ENCODE results near the gene SMC3.
A peak's percentile ranks its signal among the peaks of the same experiment; 100 is the strongest.

- no peak for TF ChIP-seq SP2 (CRISPR knock-in tag; IDR thresholded peaks at IDR 0.05)
- TF ChIP-seq AGO1 (IDR thresholded peaks at IDR 0.05; ENCODE audit: low read depth, low read length, poor library complexity, severe bottlenecking), result no peak
- no peak for TF ChIP-seq AHR (CRISPR knock-in tag; IDR thresholded peaks at IDR 0.05)
- no peak for TF ChIP-seq CEBPB (IDR thresholded peaks at IDR 0.05; ENCODE audit: borderline replicate concordance, low read depth, low read length)
- TF ChIP-seq SMC3 (IDR thresholded peaks at IDR 0.05; ENCODE audit: low read length), result peak; percentile 80
- no peak for TF ChIP-seq REL (CRISPR knock-in tag; conservative IDR thresholded peaks at IDR 0.05)
- TF ChIP-seq, protein P1, sequence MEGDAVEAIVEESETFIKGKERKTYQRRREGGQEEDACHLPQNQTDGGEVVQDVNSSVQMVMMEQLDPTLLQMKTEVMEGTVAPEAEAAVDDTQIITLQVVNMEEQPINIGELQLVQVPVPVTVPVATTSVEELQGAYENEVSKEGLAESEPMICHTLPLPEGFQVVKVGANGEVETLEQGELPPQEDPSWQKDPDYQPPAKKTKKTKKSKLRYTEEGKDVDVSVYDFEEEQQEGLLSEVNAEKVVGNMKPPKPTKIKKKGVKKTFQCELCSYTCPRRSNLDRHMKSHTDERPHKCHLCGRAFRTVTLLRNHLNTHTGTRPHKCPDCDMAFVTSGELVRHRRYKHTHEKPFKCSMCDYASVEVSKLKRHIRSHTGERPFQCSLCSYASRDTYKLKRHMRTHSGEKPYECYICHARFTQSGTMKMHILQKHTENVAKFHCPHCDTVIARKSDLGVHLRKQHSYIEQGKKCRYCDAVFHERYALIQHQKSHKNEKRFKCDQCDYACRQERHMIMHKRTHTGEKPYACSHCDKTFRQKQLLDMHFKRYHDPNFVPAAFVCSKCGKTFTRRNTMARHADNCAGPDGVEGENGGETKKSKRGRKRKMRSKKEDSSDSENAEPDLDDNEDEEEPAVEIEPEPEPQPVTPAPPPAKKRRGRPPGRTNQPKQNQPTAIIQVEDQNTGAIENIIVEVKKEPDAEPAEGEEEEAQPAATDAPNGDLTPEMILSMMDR (CRISPR knock-in tag; IDR thresholded peaks at IDR 0.05), result peak; percentile 80
- no peak for TF ChIP-seq ZNF292 (CRISPR knock-in tag; IDR thresholded peaks at IDR 0.05; ENCODE audit: borderline replicate concordance, low read depth)
- TF ChIP-seq ZNF747 (CRISPR knock-in tag; IDR thresholded peaks at IDR 0.05; ENCODE audit: borderline replicate concordance), result no peak
- TF ChIP-seq TAF1 (CRISPR knock-in tag; IDR thresholded peaks at IDR 0.05), result no peak
- TF ChIP-seq PAF1 (CRISPR knock-in tag; IDR thresholded peaks at IDR 0.05), result no peak
- TF ChIP-seq, protein P2, sequence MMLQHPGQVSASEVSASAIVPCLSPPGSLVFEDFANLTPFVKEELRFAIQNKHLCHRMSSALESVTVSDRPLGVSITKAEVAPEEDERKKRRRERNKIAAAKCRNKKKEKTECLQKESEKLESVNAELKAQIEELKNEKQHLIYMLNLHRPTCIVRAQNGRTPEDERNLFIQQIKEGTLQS (CRISPR knock-in tag; IDR thresholded peaks at IDR 0.05), result no peak
- TF ChIP-seq NFE2 (CRISPR knock-in tag; IDR thresholded peaks at IDR 0.05), result no peak
- TF ChIP-seq ZNF12 (CRISPR knock-in tag; IDR thresholded peaks at IDR 0.05), result no peak
Measured at GRCh38 chr10:110547139-110547761, 20.2 kb upstream of the SMC3 start.
